Measurements from ENCODE around the gene MAGI2.

DNA sequence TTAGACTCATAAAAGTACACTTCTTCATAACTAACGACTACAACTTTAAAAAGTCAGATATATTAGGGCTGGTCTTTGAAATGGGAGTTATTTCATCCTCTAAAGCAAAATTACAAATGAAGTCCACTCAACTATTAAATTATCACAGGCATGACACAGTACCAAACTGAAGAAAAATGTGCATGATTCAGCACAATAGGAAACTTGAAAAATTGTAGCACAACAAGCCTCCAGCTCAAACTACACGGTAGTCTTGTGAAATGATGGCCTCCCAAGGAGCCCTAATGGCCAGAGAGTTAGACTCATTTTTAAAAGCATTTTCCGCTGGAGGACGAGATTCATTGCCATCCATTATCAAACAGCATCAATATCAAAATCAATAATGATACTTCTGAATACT lies 76.4 kb downstream of the MAGI2 start:
- TF ChIP-seq, protein P1, sequence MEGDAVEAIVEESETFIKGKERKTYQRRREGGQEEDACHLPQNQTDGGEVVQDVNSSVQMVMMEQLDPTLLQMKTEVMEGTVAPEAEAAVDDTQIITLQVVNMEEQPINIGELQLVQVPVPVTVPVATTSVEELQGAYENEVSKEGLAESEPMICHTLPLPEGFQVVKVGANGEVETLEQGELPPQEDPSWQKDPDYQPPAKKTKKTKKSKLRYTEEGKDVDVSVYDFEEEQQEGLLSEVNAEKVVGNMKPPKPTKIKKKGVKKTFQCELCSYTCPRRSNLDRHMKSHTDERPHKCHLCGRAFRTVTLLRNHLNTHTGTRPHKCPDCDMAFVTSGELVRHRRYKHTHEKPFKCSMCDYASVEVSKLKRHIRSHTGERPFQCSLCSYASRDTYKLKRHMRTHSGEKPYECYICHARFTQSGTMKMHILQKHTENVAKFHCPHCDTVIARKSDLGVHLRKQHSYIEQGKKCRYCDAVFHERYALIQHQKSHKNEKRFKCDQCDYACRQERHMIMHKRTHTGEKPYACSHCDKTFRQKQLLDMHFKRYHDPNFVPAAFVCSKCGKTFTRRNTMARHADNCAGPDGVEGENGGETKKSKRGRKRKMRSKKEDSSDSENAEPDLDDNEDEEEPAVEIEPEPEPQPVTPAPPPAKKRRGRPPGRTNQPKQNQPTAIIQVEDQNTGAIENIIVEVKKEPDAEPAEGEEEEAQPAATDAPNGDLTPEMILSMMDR (IDR thresholded peaks at IDR 0.05; ENCODE audit: borderline replicate concordance, extremely low read depth, low read length, poor library complexity, severe bottlenecking): no peak
- TF ChIP-seq EZH2 (IDR thresholded peaks at IDR 0.05; ENCODE audit: borderline replicate concordance, low read depth, low read length, severe bottlenecking): no peak

All from DND-41 (cell line).